Measurements from ENCODE around the gene CDH20. TPM values are rescaled to one million over a fixed set of nuclear protein-coding genes. Genes with fewer than 3 reads are reported as not detected.

CDH20 gene
- total and polyA plus RNA-seq, 2 of the 13 experiments (the other 11 are each of a cell fraction or from before 2014, with no cell fraction given): not detected

- Histone ChIP-seq H3K9me3 (ENCODE audit: low read length) (no peaks in the 10 kb centered on the region), H3K36me3 (replicated peaks in 1 of 2; ENCODE audit: control insufficient read depth in 1 of 2, insufficient read depth in 2 of 2, low read length in 2 of 2) (no peaks in the 10 kb centered on the region), H3K27me3 (ENCODE audit: control insufficient read depth in 1 of 2, insufficient read depth in 2 of 2, low read length in 2 of 2) (no peaks in the 10 kb centered on the region), H2AFZ (ENCODE audit: low read length) (no peak overlapping the region), H3K27ac (ENCODE audit: extremely low read length, insufficient read depth, low read length) (no peak overlapping the region), H3K79me2 (ENCODE audit: insufficient read depth, low read length) (no peaks in the 10 kb centered on the region), H3K4me1 (ENCODE audit: insufficient read depth, low read length) (no peaks in the 10 kb centered on the region), H3K9ac (ENCODE audit: insufficient read depth, low read depth, low read length) (no peak overlapping the region), H4K20me1 (ENCODE audit: insufficient read depth, low read length) (no peaks in the 10 kb centered on the region), H3K4me3 (replicated peaks in 1 of 3; ENCODE audit: insufficient read depth in 1 of 3, low read depth in 2 of 3, low read length in 3 of 3) (no peak overlapping the region), H3K4me2 (ENCODE audit: low read depth, low read length) (no peak overlapping the region)
- intact Hi-C loops (cut with micrococcal nuclease; ENCODE audit: unreplicated experiment): loop anchor here (1.0 to 5.0 kb wide), 2 partner anchors 180 to 810 kb away; no protein-coding TSS in a partner anchor
- ATAC-seq: peak; percentile 100
- in situ Hi-C loops (cut with HindIII; ENCODE audit: extremely low pct_ligation_motif_present, low pct_unique_long_range_greater_than_20kb): loop anchor here (5.0 kb wide), 1 partner anchor 180 kb away; no protein-coding TSS in a partner anchor
- POLR2A ChIA-PET: no interaction called here
- under 1% methylated on average over 9 of the region's 9 CpGs for WGBS (ENCODE audit: low lambda C conversion rate)
- CTCF ChIA-PET (ENCODE audit: low intra/inter-chr PET ratio, low total read pairs): interaction anchor here (1.2 to 3.8 kb wide), 2 partner anchors 181 to 809 kb away, joined by 3 to 41 read pairs; no protein-coding TSS in a partner anchor
- no TSS peak for BruUV-seq (replicated peaks)
- peak; percentile 60 for FAIRE-seq
- DNase-seq (ENCODE audit: low spot score): peak; percentile 42
- TF ChIP-seq ZNF30 (CRISPR knock-in tag; IDR thresholded peaks at IDR 0.05) (no peak), XRCC5 (optimal IDR thresholded peaks at IDR 0.05; ENCODE audit: low read length) (peak; percentile 77), MTERF4 (CRISPR knock-in tag; IDR thresholded peaks at IDR 0.05) (no peak), SMC3 (IDR thresholded peaks at IDR 0.05; ENCODE audit: low read length) (peak; percentile 61; the same call in 1 of the 2 replicates), STAG1 (CRISPR knock-in tag; IDR thresholded peaks at IDR 0.05) (peak; percentile 86), CCDC6 (CRISPR knock-in tag; IDR thresholded peaks at IDR 0.05) (no peak), CTCF (CRISPR knock-in tag; IDR thresholded peaks at IDR 0.05) (peak; percentile 88), KDM2A (CRISPR knock-in tag; IDR thresholded peaks at IDR 0.05; ENCODE audit: borderline replicate concordance, low read depth) (peak; percentile 32; the same call in 1 of the 2 replicates), ZFP41 (CRISPR knock-in tag; IDR thresholded peaks at IDR 0.05; ENCODE audit: borderline replicate concordance) (no peak), TFE3 (CRISPR knock-in tag; IDR thresholded peaks at IDR 0.05) (no peak), ZNF619 (CRISPR knock-in tag; IDR thresholded peaks at IDR 0.05) (no peak), AKNA (CRISPR knock-in tag; IDR thresholded peaks at IDR 0.05; ENCODE audit: borderline replicate concordance) (no peak), ZNF329 (CRISPR knock-in tag; IDR thresholded peaks at IDR 0.05; ENCODE audit: low read depth) (no peak), ZNF784 (CRISPR knock-in tag; IDR thresholded peaks at IDR 0.05; ENCODE audit: borderline replicate concordance) (no peak)
Measured at GRCh38 chr18:61322265-61322873, 10.9 kb upstream of the CDH20 start.
